GM23248 (cell line): ENCODE measurements around the gene MAP2K5. TPM values are rescaled to one million over a fixed set of nuclear protein-coding genes. Genes with fewer than 3 reads are reported as not detected.
"Not testable (repeated sequence)": the region's sequence is repeated elsewhere in the genome, so short reads cannot be mapped to it uniquely, and the experiment has no call there.

Experiments used
- DNase-seq: peaks from one replicate; pipeline ENCODE4 v3.0.0-alpha.2; 2015
- H2AFZ ChIP-seq: fragments of 200-600 bp; sonication (generic); 2 replicates; pipeline ENCODE4 v1.6.1; 2016; ENCODE audit warnings: antibody characterized with exemption
- H3F3A ChIP-seq: fragments of 200-600 bp; sonication (generic); 2 replicates; pipeline ENCODE4 v1.6.1; 2016; ENCODE audit warnings: mild to moderate bottlenecking, antibody characterized with exemption, mixed run types; ENCODE audit not compliant: insufficient read depth
- H3K27ac ChIP-seq: fragments of 200-600 bp; sonication (generic); 2 replicates; pipeline ENCODE4 v1.5.1; 2016; ENCODE audit warnings: mild to moderate bottlenecking
- H3K27me3 ChIP-seq: fragments of 200-600 bp; sonication (generic); replicated peaks from 2 replicates; pipeline ENCODE4 v1.6.1; 2016; ENCODE audit warnings: mild to moderate bottlenecking; ENCODE audit not compliant: insufficient read depth
- H3K36me3 ChIP-seq: fragments of 200-600 bp; sonication (generic); 2 replicates; pipeline ENCODE4 v1.6.1; 2016; ENCODE audit warnings: low read depth, mild to moderate bottlenecking
- H3K4me1 ChIP-seq: fragments of 200-600 bp; sonication (generic); 2 replicates; pipeline ENCODE4 v1.6.1; 2016; ENCODE audit warnings: mild to moderate bottlenecking; ENCODE audit not compliant: insufficient read depth
- H3K4me2 ChIP-seq: fragments of 200-600 bp; sonication (generic); one replicate; pipeline ENCODE4 v1.6.1; 2016; ENCODE audit warnings: mild to moderate bottlenecking; ENCODE audit not compliant: unreplicated experiment
- H3K4me3 ChIP-seq: fragments of 200-600 bp; sonication (generic); 2 replicates; pipeline ENCODE4 v1.5.1; 2016; ENCODE audit warnings: mild to moderate bottlenecking
- H3K79me2 ChIP-seq: fragments of 200-600 bp; sonication (generic); 2 replicates; pipeline ENCODE4 v1.6.1; 2016; ENCODE audit warnings: mild to moderate bottlenecking; ENCODE audit not compliant: insufficient read depth
- H3K9ac ChIP-seq: fragments of 200-600 bp; sonication (generic); 2 replicates; pipeline ENCODE4 v1.6.1; 2016; ENCODE audit warnings: mild to moderate bottlenecking
- H3K9me2 ChIP-seq: fragments of 200-600 bp; sonication (generic); 2 replicates; pipeline ENCODE4 v1.6.1; 2016; ENCODE audit warnings: mixed run types, mild to moderate bottlenecking, moderate library complexity; ENCODE audit not compliant: insufficient read depth
- H3K9me3 ChIP-seq: fragments of 200-600 bp; sonication (generic); one replicate; pipeline ENCODE4 v1.6.1; 2017; ENCODE audit warnings: low read depth
- H4K20me1 ChIP-seq: fragments of 200-600 bp; sonication (generic); 2 replicates; pipeline ENCODE4 v1.6.0; 2016; ENCODE audit not compliant: insufficient read depth
- EZH2 ChIP-seq: fragments of 200-600 bp; sonication (generic); IDR thresholded peaks from 2 replicates; pipeline ENCODE4 v1.6.1; 2018; ENCODE audit warnings: antibody characterized with exemption, mild to moderate bottlenecking; ENCODE audit not compliant: insufficient read depth, poor library complexity, severe bottlenecking
- EZH2phosphoT487 ChIP-seq: fragments of 200-600 bp; sonication (generic); IDR thresholded peaks from 2 replicates; pipeline ENCODE4 v1.6.1; 2018; ENCODE audit warnings: antibody characterized with exemption, moderate library complexity, mild to moderate bottlenecking, low read depth; ENCODE audit not compliant: insufficient read depth
- WGBS, 2 experiments: methylation state at CpG; one replicate each; pipeline ENCODE4 v1.1.6; 2015 to 2017; ENCODE audit warnings: low lambda C conversion rate in 2 of 2, low coverage in 1 of 2; ENCODE audit errors: missing lambda C conversion rate in 2 of 2; 5-methylcytosine and 5-hydroxymethylcytosine counted together
- in situ Hi-C: fragments of 300-500 bp; cut with MboI; formaldehyde crosslinking; loops from 2 replicates; pipeline ENCODE4 v1.15.0; 2020
- polyA plus RNA-seq: library from polyadenylated mRNA; unstranded; fragments of >200 nt; fragmentation: Nextera tagmentation; extraction: Ambion mirVana; gene quantifications from 2 replicates; pipeline ENCODE4 v1.2.1, GENCODE V29; 2016
- total RNA-seq: library from RNA; depleted of rRNA; stranded (reverse); fragments of >200 nt; shearing (Covaris generic); gene quantifications from 2 replicates; pipeline ENCODE4 v1.2.3, GENCODE V29; 2014

Gene MAP2K5
- total and polyA plus RNA-seq, 2 experiments from 2014 or later, result 2.8 to 15.0 TPM

DNA sequence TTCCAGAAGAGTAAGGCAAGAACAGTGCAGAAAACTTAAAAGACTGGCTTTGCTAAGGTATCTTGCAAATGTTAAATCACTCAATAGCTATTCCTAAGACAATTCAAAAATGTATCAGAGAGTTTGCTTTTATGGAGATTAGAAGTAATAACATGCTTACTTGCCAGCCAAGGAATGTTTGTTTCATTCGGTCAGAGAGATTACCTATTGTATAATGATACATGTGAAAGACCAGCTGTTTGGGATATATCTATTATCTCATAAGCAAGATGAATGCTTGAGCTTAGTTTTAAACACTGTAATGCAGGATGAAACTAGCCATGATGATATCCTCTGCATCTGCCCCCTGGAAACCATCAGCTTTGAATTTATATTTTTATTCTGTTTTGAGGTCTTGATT, 70.7 kb downstream of the MAP2K5 start:
- H3F3A ChIP-seq, result no peaks in the 10 kb centered on the region
- 97 to 100% methylated on average over 1 of the region's 1 CpG for WGBS, 2 experiments
- no peaks in the 10 kb centered on the region for H3K9me3 ChIP-seq
- H3K36me3 ChIP-seq, result no peaks in the 10 kb centered on the region
- H3K4me2 ChIP-seq, result no peak overlapping the region
- no peak overlapping the region for H3K4me3 ChIP-seq
- no peak for TF ChIP-seq EZH2phosphoT487
- TF ChIP-seq EZH2, result no peak
- H3K27me3 ChIP-seq, result no peaks in the 10 kb centered on the region
- H3K9ac ChIP-seq, result no peak overlapping the region
- no peak overlapping the region for H2AFZ ChIP-seq
- no peaks in the 10 kb centered on the region for H3K79me2 ChIP-seq
- H3K27ac ChIP-seq, result no peak overlapping the region
- no peaks in the 10 kb centered on the region for H3K4me1 ChIP-seq
- in situ Hi-C loops, result no loop called here
- no peaks in the 10 kb centered on the region for H4K20me1 ChIP-seq
- no peaks in the 10 kb centered on the region for H3K9me2 ChIP-seq
- DNase-seq, result no peak

DNA sequence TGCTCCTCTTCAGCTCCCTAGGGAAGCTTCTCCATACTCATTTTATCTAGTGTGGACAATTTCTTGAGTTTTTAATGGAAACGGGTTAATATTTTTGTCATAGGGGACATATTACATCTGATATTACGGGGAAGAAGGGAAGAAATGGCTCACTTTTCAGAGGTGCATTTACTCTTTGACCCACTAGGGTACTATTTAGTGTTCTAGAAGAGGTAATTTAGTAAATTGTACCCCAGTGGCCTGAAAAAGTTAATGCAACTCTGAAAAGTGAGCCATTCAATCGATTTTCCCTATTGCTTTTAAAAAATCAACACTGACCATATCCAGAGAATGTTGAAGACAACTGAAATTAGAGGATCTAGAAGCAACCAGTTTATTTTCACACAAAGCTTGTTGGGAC, 71.2 kb downstream of the MAP2K5 start:
- no peak for DNase-seq
- WGBS, 2 experiments, result 83 to 86% methylated on average over 3 of the region's 3 CpGs
- TF ChIP-seq EZH2phosphoT487 (no peak), EZH2 (no peak)

DNA sequence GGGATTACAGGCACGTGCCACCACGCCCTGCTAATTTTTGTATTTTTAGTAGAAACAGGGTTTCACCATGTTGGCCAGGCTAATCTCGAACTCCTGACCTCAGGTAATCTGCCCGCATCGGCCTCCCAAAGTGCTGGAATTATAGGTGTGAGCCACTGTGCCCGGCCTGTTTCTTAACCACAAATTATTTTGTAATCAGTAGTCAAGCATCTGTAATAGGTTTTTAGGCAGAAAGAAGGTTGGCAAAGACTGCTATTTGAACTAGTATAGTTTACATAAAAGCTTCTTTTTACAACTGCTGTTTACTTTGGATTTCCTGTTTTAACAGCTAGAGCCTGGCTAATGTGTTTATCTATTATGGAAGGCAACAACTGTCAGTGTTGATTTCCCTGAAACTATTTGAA, 72.6 kb downstream of the MAP2K5 start:
- H3K4me1 ChIP-seq, DNase-seq, H3K4me3 ChIP-seq, H3F3A ChIP-seq, H3K27me3 ChIP-seq, in situ Hi-C loops, H3K9ac ChIP-seq, H3K27ac ChIP-seq, H3K36me3 ChIP-seq, H3K9me2 ChIP-seq, H3K4me2 ChIP-seq, H4K20me1 ChIP-seq, H3K79me2 ChIP-seq, H2AFZ ChIP-seq, H3K9me3 ChIP-seq: not testable (repeated sequence)
- WGBS, 2 experiments, result 95 to 97% methylated on average over 6 of the region's 6 CpGs

More for the DNA sequence above, 71.2 kb downstream of the MAP2K5 start:
- Histone ChIP-seq H3K27me3 (no peaks in the 10 kb centered on the region), H4K20me1 (no peaks in the 10 kb centered on the region), H3K9me2 (no peaks in the 10 kb centered on the region), H3F3A (no peaks in the 10 kb centered on the region), H3K79me2 (no peaks in the 10 kb centered on the region), H3K4me1 (no peaks in the 10 kb centered on the region), H3K27ac (no peak overlapping the region), H3K9ac (no peak overlapping the region), H3K9me3 (no peaks in the 10 kb centered on the region), H3K4me2 (no peak overlapping the region), H2AFZ (no peak overlapping the region), H3K36me3 (no peaks in the 10 kb centered on the region), H3K4me3 (no peak overlapping the region)
- in situ Hi-C loops, result no loop called here

DNA sequence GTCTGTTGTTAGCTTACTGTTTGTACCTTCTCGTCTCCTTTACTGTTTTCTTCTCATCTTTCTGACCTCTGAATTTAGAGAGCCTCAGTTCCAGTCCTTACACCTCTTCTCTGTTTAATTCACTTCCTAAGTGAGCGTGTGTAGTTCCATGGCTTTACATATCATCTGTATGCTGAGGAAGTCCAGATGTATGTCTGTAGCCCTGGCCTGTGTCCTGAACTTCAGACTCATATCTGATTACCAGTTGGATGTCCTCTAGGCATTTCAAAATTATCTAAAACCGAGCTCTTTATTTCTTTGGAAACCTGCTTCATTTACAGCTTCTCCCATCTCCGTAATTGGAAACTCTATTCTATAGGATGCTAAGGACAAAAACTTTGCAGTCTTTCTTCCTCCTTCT, 75.8 kb downstream of the MAP2K5 start:
- H3K27ac ChIP-seq, result no peak overlapping the region
- no peaks in the 10 kb centered on the region for H3K9me3 ChIP-seq
- no peak overlapping the region for H2AFZ ChIP-seq
- in situ Hi-C loops, result no loop called here
- H3K79me2 ChIP-seq, result no peaks in the 10 kb centered on the region
- H3K4me2 ChIP-seq, result no peak overlapping the region
- H3K9ac ChIP-seq, result no peak overlapping the region
- H3K9me2 ChIP-seq, result no peaks in the 10 kb centered on the region
- TF ChIP-seq EZH2phosphoT487 (no peak), EZH2 (no peak)
- no peaks in the 10 kb centered on the region for H4K20me1 ChIP-seq
- DNase-seq, result no peak
- 75 to 76% methylated on average over 4 of the region's 4 CpGs for WGBS, 2 experiments
- no peaks in the 10 kb centered on the region for H3K36me3 ChIP-seq
- H3K4me1 ChIP-seq, result no peaks in the 10 kb centered on the region
- no peak overlapping the region for H3K4me3 ChIP-seq
- H3F3A ChIP-seq, result no peaks in the 10 kb centered on the region
- no peaks in the 10 kb centered on the region for H3K27me3 ChIP-seq

DNA sequence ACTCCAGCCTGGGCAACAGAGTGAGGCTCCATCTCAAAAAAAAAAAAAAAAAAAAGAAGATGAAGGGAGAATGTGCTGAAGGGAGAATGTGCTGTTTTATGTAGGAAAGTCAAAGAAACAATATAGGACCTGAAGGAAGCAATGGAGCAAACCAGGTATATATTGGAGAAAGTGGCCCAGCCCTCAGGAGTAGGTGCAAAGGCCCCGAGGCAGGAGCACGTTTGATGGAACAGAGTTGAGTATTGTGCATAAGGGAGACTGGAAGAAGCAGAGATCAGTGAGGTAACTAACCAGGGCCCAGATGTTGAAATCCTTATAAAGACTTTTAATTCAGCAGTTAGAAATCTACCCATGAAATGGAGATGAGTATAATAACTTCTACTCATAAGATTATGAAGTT, 79.6 kb downstream of the MAP2K5 start:
- Histone ChIP-seq H3K4me2 (no peak overlapping the region), H3K27me3 (no peaks in the 10 kb centered on the region), H3K4me3 (no peak overlapping the region), H3K9ac (no peak overlapping the region), H3K36me3 (no peaks in the 10 kb centered on the region; the same call in 1 of the 2 replicates), H3K9me2 (no peaks in the 10 kb centered on the region), H3K27ac (no peak overlapping the region), H3K79me2 (no peaks in the 10 kb centered on the region), H3K4me1 (no peaks in the 10 kb centered on the region), H4K20me1 (no peaks in the 10 kb centered on the region), H3F3A (no peaks in the 10 kb centered on the region), H3K9me3 (no peaks in the 10 kb centered on the region), H2AFZ (no peak overlapping the region)
- in situ Hi-C loops, result no loop called here
- TF ChIP-seq EZH2phosphoT487, result no peak
- TF ChIP-seq EZH2, result no peak
- no peak for DNase-seq
- WGBS, 2 experiments, result 80 to 82% methylated on average over 2 of the region's 2 CpGs
